IMR-90 (cell line): ENCODE data around the gene CREG2. TPM values are rescaled to one million over a fixed set of nuclear protein-coding genes. Genes with fewer than 3 reads are reported as not detected.

Experiments used
- ATAC-seq: fragments of 200-7000 bp; cut with Tn5 transposase; 2 replicates; pipeline ENCODE4 v1.9.1; 2020; ENCODE audit warnings: low read depth, mild to moderate bottlenecking, moderate library complexity
- BruUV-seq: library from RNA; stranded (reverse); fragments of 400-500 nt; replicated peaks from 2 replicates; lab custom pipeline; 2021; lab: Mats Ljungman, UMichigan
- CTCF ChIA-PET: fragments of 300-600 bp; formaldehyde crosslinking; extraction: SDS; loops from one replicate; lab custom pipeline; 2021; ENCODE audit warnings: antibody characterized with exemption; lab: Yijun Ruan, JAX
- POLR2A ChIA-PET: fragments of 300-600 bp; sonication (Branson Sonifier 250); formaldehyde crosslinking; loops from one replicate; lab custom pipeline; 2022; ENCODE audit warnings: antibody characterized with exemption; ENCODE audit not compliant: unreplicated experiment; lab: Charles Lee
- DNase-seq: peaks from one replicate; pipeline ENCODE4 v3.0.0; 2013
- H2AFZ ChIP-seq: replicated peaks from 2 replicates; pipeline ENCODE3; 2013; ENCODE audit warnings: low read length, mild to moderate bottlenecking; ENCODE audit not compliant: poor library complexity
- H2AK5ac ChIP-seq: 2 replicates; pipeline ENCODE4 v1.6.1; 2013; ENCODE audit warnings: low read depth, low read length, inconsistent platforms
- H2AK9ac ChIP-seq: replicated peaks from 2 replicates; pipeline ENCODE3; 2013; ENCODE audit warnings: mild to moderate bottlenecking, low read depth, low read length, moderate library complexity; ENCODE audit not compliant: poor library complexity
- H2BK120ac ChIP-seq: 2 replicates; pipeline ENCODE4 v1.6.1; 2013; ENCODE audit warnings: low read depth, low read length, inconsistent platforms
- H2BK15ac ChIP-seq: 3 replicates; pipeline ENCODE4 v1.6.1; 2013; ENCODE audit warnings: low read depth, low read length, inconsistent platforms
- H2BK20ac ChIP-seq: 2 replicates; pipeline ENCODE4 v1.6.1; 2013; ENCODE audit warnings: low read depth, mild to moderate bottlenecking, inconsistent platforms, low read length, moderate library complexity
- H2BK5ac ChIP-seq: 2 replicates; pipeline ENCODE4 v1.6.1; 2013; ENCODE audit warnings: mild to moderate bottlenecking, low read depth, low read length, inconsistent platforms; ENCODE audit not compliant: poor library complexity, severe bottlenecking
- H3K14ac ChIP-seq: replicated peaks from 2 replicates; pipeline ENCODE4 v1.6.1; 2013; ENCODE audit warnings: low read depth, low read length, inconsistent platforms
- H3K18ac ChIP-seq: 2 replicates; pipeline ENCODE4 v1.6.1; 2013; ENCODE audit warnings: low read depth, low read length, control low read depth
- H3K23ac ChIP-seq: 2 replicates; pipeline ENCODE4 v1.6.1; 2013; ENCODE audit warnings: low read depth, low read length, inconsistent platforms
- H3K27ac ChIP-seq: 2 replicates; pipeline ENCODE4 v1.5.1; 2013; ENCODE audit warnings: mild to moderate bottlenecking, control low read depth, low read length; ENCODE audit not compliant: insufficient read depth
- H3K27me3 ChIP-seq: 2 replicates; pipeline ENCODE4 v1.6.1; 2013; ENCODE audit warnings: low read length; ENCODE audit not compliant: control insufficient read depth, insufficient read depth
- H3K36me3 ChIP-seq: 2 replicates; pipeline ENCODE4 v1.6.1; 2013; ENCODE audit warnings: low read length, mixed read lengths; ENCODE audit not compliant: control insufficient read depth, insufficient read depth
- H3K4ac ChIP-seq: 2 replicates; pipeline ENCODE4 v1.6.1; 2013; ENCODE audit warnings: low read depth, low read length, inconsistent platforms
- H3K4me1 ChIP-seq: 2 replicates; pipeline ENCODE4 v1.6.1; 2013; ENCODE audit warnings: low read length, mixed read lengths; ENCODE audit not compliant: control insufficient read depth, insufficient read depth
- H3K4me2 ChIP-seq: 2 replicates; pipeline ENCODE4 v1.6.1; 2013; ENCODE audit warnings: low read depth, mild to moderate bottlenecking, control low read depth, low read length, moderate library complexity
- H3K4me3 ChIP-seq: 2 replicates; pipeline ENCODE4 v1.5.1; 2013; ENCODE audit warnings: low read depth, mild to moderate bottlenecking, control low read depth, low read length, moderate library complexity; ENCODE audit not compliant: insufficient read depth
- H3K56ac ChIP-seq: 2 replicates; pipeline ENCODE4 v1.6.1; 2013; ENCODE audit warnings: low read length, inconsistent platforms; ENCODE audit not compliant: insufficient read depth; ENCODE audit errors: extremely low read depth
- H3K79me1 ChIP-seq, 2 experiments: 2 replicates each; pipeline ENCODE4 v1.6.1; 2013; ENCODE audit warnings: low read length in 2 of 2, inconsistent platforms in 1 of 2, low read depth in 1 of 2
- H3K9ac ChIP-seq: 2 replicates; pipeline ENCODE4 v1.6.1; 2013; ENCODE audit warnings: low read depth, low read length, control low read depth
- H3K9me1 ChIP-seq: 2 replicates; pipeline ENCODE4 v1.6.1; 2013; ENCODE audit warnings: low read length, inconsistent platforms; ENCODE audit not compliant: insufficient read depth
- H3K9me3 ChIP-seq: 2 replicates; pipeline ENCODE4 v1.6.1; 2013; ENCODE audit warnings: low read length; ENCODE audit not compliant: control insufficient read depth, insufficient read depth
- H4K20me1 ChIP-seq: 2 replicates; pipeline ENCODE4 v1.6.1; 2013; ENCODE audit warnings: low read length, inconsistent platforms; ENCODE audit not compliant: insufficient read depth
- H4K5ac ChIP-seq: 2 replicates; pipeline ENCODE4 v1.6.1; 2013; ENCODE audit warnings: mild to moderate bottlenecking, low read depth, low read length, control low read depth
- H4K8ac ChIP-seq, 2 experiments: 2 replicates each; pipeline ENCODE4 v1.6.1; 2013; ENCODE audit warnings: low read depth in 2 of 2, low read length in 2 of 2, control low read depth in 1 of 2, inconsistent platforms in 1 of 2
- H4K91ac ChIP-seq: 2 replicates; pipeline ENCODE4 v1.6.1; 2013; ENCODE audit warnings: low read depth, low read length, inconsistent platforms; ENCODE audit not compliant: insufficient read depth
- BHLHE40 ChIP-seq: fragments of 150-350 bp; IDR thresholded peaks from 2 replicates; pipeline ENCODE4 v1.6.1; 2016; ENCODE audit warnings: mild to moderate bottlenecking, low read depth, low read length
- CEBPB ChIP-seq: IDR thresholded peaks from 2 replicates; pipeline ENCODE4 v1.6.1; 2012; ENCODE audit warnings: low read depth, low read length, improper control_type of control experiment
- CHD1 ChIP-seq: IDR thresholded peaks from 2 replicates; pipeline ENCODE4 v1.6.1; 2012; ENCODE audit warnings: low read depth, low read length, improper control_type of control experiment
- CTCF ChIP-seq: conservative IDR thresholded peaks from 2 replicates; pipeline ENCODE4 v1.5.1; 2012; ENCODE audit warnings: mild to moderate bottlenecking, low read depth, low read length, improper control_type of control experiment
- ELK1 ChIP-seq: fragments of 150-350 bp; IDR thresholded peaks from 2 replicates; pipeline ENCODE4 v1.6.1; 2016; ENCODE audit warnings: low read depth, mild to moderate bottlenecking, low read length, moderate library complexity, borderline replicate concordance
- FOS ChIP-seq: fragments of 150-350 bp; IDR thresholded peaks from 2 replicates; pipeline ENCODE4 v1.6.1; 2016; ENCODE audit warnings: low read depth, low read length
- MAFK ChIP-seq: IDR thresholded peaks from 2 replicates; pipeline ENCODE4 v1.6.1; 2012; ENCODE audit warnings: low read depth, low read length, improper control_type of control experiment
- MAZ ChIP-seq: IDR thresholded peaks from 2 replicates; pipeline ENCODE4 v1.6.1; 2012; ENCODE audit warnings: low read depth, mild to moderate bottlenecking, low read length, improper control_type of control experiment, moderate library complexity, borderline replicate concordance
- MXI1 ChIP-seq: IDR thresholded peaks from 2 replicates; pipeline ENCODE4 v1.6.1; 2012; ENCODE audit warnings: low read depth, mild to moderate bottlenecking, low read length, moderate library complexity, borderline replicate concordance
- NFE2L2 ChIP-seq: fragments of 150-350 bp; IDR thresholded peaks from 2 replicates; pipeline ENCODE4 v1.6.1; 2016; ENCODE audit warnings: low read depth, mild to moderate bottlenecking, low read length
- POLR2A ChIP-seq: IDR thresholded peaks from 2 replicates; pipeline ENCODE4 v1.6.1; 2012; ENCODE audit warnings: mild to moderate bottlenecking, low read depth, low read length
- RAD21 ChIP-seq: IDR thresholded peaks from 2 replicates; pipeline ENCODE4 v1.6.1; 2012; ENCODE audit warnings: low read length, improper control_type of control experiment
- RCOR1 ChIP-seq: IDR thresholded peaks from 2 replicates; pipeline ENCODE4 v1.6.1; 2012; ENCODE audit warnings: mild to moderate bottlenecking, low read length, improper control_type of control experiment; ENCODE audit not compliant: insufficient replicate concordance
- RFX5 ChIP-seq: IDR thresholded peaks from 2 replicates; pipeline ENCODE4 v1.8.0; 2012; ENCODE audit warnings: low read depth, mild to moderate bottlenecking, low read length, moderate library complexity
- SMC3 ChIP-seq: fragments of 150-350 bp; IDR thresholded peaks from 2 replicates; pipeline ENCODE4 v1.6.1; 2016; ENCODE audit warnings: low read depth, mild to moderate bottlenecking, antibody characterized with exemption, low read length, moderate library complexity
- USF2 ChIP-seq: fragments of 150-350 bp; IDR thresholded peaks from 2 replicates; pipeline ENCODE4 v1.6.1; 2017; ENCODE audit warnings: mild to moderate bottlenecking, antibody characterized with exemption, low read length, low read depth
- WGBS, 2 experiments: methylation state at CpG; one replicate each; pipeline versions ENCODE4 v1.1.5 to v1.1.7; 2013; ENCODE audit warnings: missing lambda C conversion rate in 2 of 2; ENCODE audit not compliant: insufficient read length in 1 of 2; ENCODE audit errors: extremely low coverage in 2 of 2; 5-methylcytosine and 5-hydroxymethylcytosine counted together
- dilution Hi-C: fragments of 300-500 bp; cut with HindIII; formaldehyde crosslinking; loops from one replicate; pipeline ENCODE4 v1.14.3; 2018; ENCODE audit warnings: low sequenced_read_pairs; ENCODE audit not compliant: unreplicated experiment
- in situ Hi-C: fragments of 300-500 bp; cut with MboI; formaldehyde crosslinking; loops from 3 replicates; pipeline ENCODE4 v1.14.3; 2019; ENCODE audit warnings: low sequenced_read_pairs, inconsistent platforms, mixed read lengths
- intact Hi-C: fragments of 100-400 bp; cut with micrococcal nuclease; formaldehyde crosslinking; loops from 2 replicates; pipeline ENCODE4 v1.10.0; 2022
- polyA plus RNA-seq, 3 experiments: library from polyadenylated mRNA; depleted of rRNA; stranded (reverse); fragments of >200 nt; gene quantifications; 2 replicates each; pipeline ENCODE4 v1.2.3, GENCODE V29; 2012; ENCODE audit warnings: low replicate concordance in 1 of 3
- total RNA-seq: library from RNA; depleted of rRNA; stranded (reverse); fragments of >200 nt; gene quantifications from 2 replicates; pipeline ENCODE4 v1.2.3, GENCODE V29; 2012

CREG2 gene
- total and polyA plus RNA-seq, 2 of the 4 experiments (the other 2 are of a cell fraction) = 0.17 TPM; not detected in 1

- intact Hi-C loops = no loop called here
- DNase-seq = no peak
- no TSS peak for BruUV-seq
These were observed 56.9 kb downstream of the CREG2 start for GRCh38 chr2:101330253-101330933.

More at GRCh38 chr2:101330253-101330933, 56.9 kb downstream of the CREG2 start:
- Histone ChIP-seq H2AK5ac (0 out of 2 replicates have a peak overlapping the region, but pooled peaks have one; percentile 4), H2BK5ac (no peak overlapping the region), H3K79me1 (no peaks in the 10 kb centered on the region), H3K27me3 (no peaks in the 10 kb centered on the region), H3K9me1 (0 out of 2 replicates have a peak, but pooled peaks cover 3% of the 10 kb centered on the region), H2BK15ac (no peak overlapping the region), H3K4me3 (no peak overlapping the region), H3K4me2 (no peak overlapping the region), H3K14ac (no peak overlapping the region), H4K5ac (no peak overlapping the region), H3K23ac (no peak overlapping the region), H3K18ac (no peak overlapping the region), H4K91ac (no peak overlapping the region), H2AK9ac (no peak overlapping the region), H2AFZ (peak overlapping the region; percentile 53), H3K36me3 (no peaks in the 10 kb centered on the region), H3K27ac (no peak overlapping the region), H3K4ac (no peak overlapping the region), H2BK20ac (no peak overlapping the region), H3K9ac (no peak overlapping the region), H4K8ac (no peak overlapping the region), H3K9me3 (no peaks in the 10 kb centered on the region; the same call in 1 of the 2 replicates), H3K56ac (no peak overlapping the region), H4K20me1 (no peaks in the 10 kb centered on the region), H2BK120ac (no peak overlapping the region; the same call in 1 of the 2 replicates), H3K4me1 (no peaks in the 10 kb centered on the region)
- in situ Hi-C loops = no loop called here
- dilution Hi-C loops = no loop called here
- ATAC-seq = peak; percentile 35; the same call in 1 of the 2 replicates
- TF ChIP-seq RFX5 = no peak
- TF ChIP-seq CTCF = no peak
- TF ChIP-seq CHD1 = no peak
- no peak for TF ChIP-seq SMC3
- no peak for TF ChIP-seq MXI1
- TF ChIP-seq CEBPB = no peak
- TF ChIP-seq MAFK = no peak
- TF ChIP-seq MAZ = no peak
- TF ChIP-seq RCOR1 = no peak
- TF ChIP-seq NFE2L2 = no peak
- no peak for TF ChIP-seq FOS
- TF ChIP-seq ELK1 = no peak
- TF ChIP-seq POLR2A = no peak
- no peak for TF ChIP-seq RAD21
- no peak for TF ChIP-seq USF2
- no peak for TF ChIP-seq BHLHE40
- ChIA-PET POLR2A (no interaction called here), CTCF (no interaction called here)
- WGBS, 2 experiments = no CpG with 5 or more reads among the region's 12 CpGs
